ENCODE data around the gene ADISSP.
A peak's percentile ranks its signal among the peaks of the same experiment; 100 is the strongest.

GRCh38 chr20:3749689-3750531, 17.6 kb downstream of the ADISSP start:
- TF ChIP-seq CTCF (conservative IDR thresholded peaks at IDR 0.05 in 1 of 2, IDR thresholded peaks at IDR 0.05 in 1 of 2; ENCODE audit: extremely low read depth in 1 of 2, insufficient read depth in 1 of 2, low read depth in 1 of 2, low read length in 2 of 2) (peak; percentile 59 to 78), EZH2 (IDR thresholded peaks at IDR 0.05; ENCODE audit: borderline replicate concordance, low read length) (no peak)

Data from mammary epithelial cell (primary cell).